GM23338 (cell line): ENCODE results near the gene NAPB. TPM values are rescaled to one million over a fixed set of nuclear protein-coding genes. Genes with fewer than 3 reads are reported as not detected.

ENCODE experiments used
- ATAC-seq: fragments of 200-7000 bp; cut with Tn5 transposase; 3 replicates; pipeline ENCODE4 v1.9.1; 2020
- DNase-seq: peaks from one replicate; pipeline ENCODE4 v3.0.0-alpha.2; 2015; ENCODE audit warnings: low spot score
- H2AFZ ChIP-seq: fragments of 200-600 bp; sonication (generic); 2 replicates; pipeline ENCODE4 v1.8.0; 2016; ENCODE audit warnings: antibody characterized with exemption, mild to moderate bottlenecking, moderate library complexity
- H3F3A ChIP-seq: fragments of 200-600 bp; sonication (generic); replicated peaks from 2 replicates; pipeline ENCODE4 v1.8.0; 2017; ENCODE audit warnings: antibody characterized with exemption, mixed run types, low read depth
- H3K27ac ChIP-seq: fragments of 200-600 bp; sonication (generic); 2 replicates; pipeline ENCODE4 v1.6.1; 2016; ENCODE audit warnings: low read depth
- H3K27me3 ChIP-seq: fragments of 200-600 bp; sonication (generic); 2 replicates; pipeline ENCODE4 v1.8.0; 2016; ENCODE audit warnings: mild to moderate bottlenecking, mixed run types, moderate library complexity; ENCODE audit not compliant: insufficient read depth
- H3K36me3 ChIP-seq: fragments of 200-600 bp; sonication (generic); 2 replicates; pipeline ENCODE4 v1.8.0; 2016; ENCODE audit warnings: mild to moderate bottlenecking; ENCODE audit not compliant: insufficient read depth
- H3K4me1 ChIP-seq: fragments of 200-600 bp; sonication (generic); 2 replicates; pipeline ENCODE4 v1.8.0; 2016; ENCODE audit warnings: mild to moderate bottlenecking, moderate library complexity; ENCODE audit not compliant: insufficient read depth
- H3K4me2 ChIP-seq: fragments of 200-600 bp; sonication (generic); 2 replicates; pipeline ENCODE4 v1.7.1; 2017; ENCODE audit warnings: mixed run types
- H3K4me3 ChIP-seq: fragments of 200-600 bp; sonication (generic); 2 replicates; pipeline ENCODE4 v1.6.1; 2016; ENCODE audit warnings: mixed run types
- H3K79me2 ChIP-seq: fragments of 200-600 bp; sonication (generic); replicated peaks from 2 replicates; pipeline ENCODE4 v1.8.0; 2017; ENCODE audit warnings: mild to moderate bottlenecking; ENCODE audit not compliant: insufficient read depth
- H3K9me2 ChIP-seq: fragments of 200-600 bp; sonication (generic); 2 replicates; pipeline ENCODE4 v1.8.0; 2017; ENCODE audit not compliant: insufficient read depth
- H4K20me1 ChIP-seq: fragments of 200-600 bp; sonication (generic); replicated peaks from 2 replicates; pipeline ENCODE4 v1.8.0; 2017; ENCODE audit warnings: mild to moderate bottlenecking; ENCODE audit not compliant: insufficient read depth
- H3K27ac Mint-ChIP-seq: 2 replicates; pipeline ENCODE4 v1.8.0; 2020; ENCODE audit warnings: inconsistent platforms, mild to moderate bottlenecking, moderate library complexity, mixed read lengths
- H3K27me3 Mint-ChIP-seq: 3 replicates; pipeline ENCODE4 v1.8.0; 2022; ENCODE audit warnings: low read depth, mild to moderate bottlenecking, moderate library complexity, mixed read lengths, inconsistent platforms; ENCODE audit not compliant: insufficient read depth, poor library complexity
- H3K36me3 Mint-ChIP-seq: 3 replicates; pipeline ENCODE4 v1.8.0; 2021; ENCODE audit warnings: low read depth, mild to moderate bottlenecking, inconsistent platforms, moderate library complexity, mixed read lengths
- H3K4me1 Mint-ChIP-seq: 3 replicates; pipeline ENCODE4 v1.8.0; 2020; ENCODE audit warnings: mild to moderate bottlenecking, inconsistent platforms, mixed read lengths
- H3K4me3 Mint-ChIP-seq: 3 replicates; pipeline ENCODE4 v1.8.0; 2021; ENCODE audit warnings: moderate library complexity, mild to moderate bottlenecking, inconsistent platforms, mixed read lengths
- H3K9me3 Mint-ChIP-seq: 3 replicates; pipeline ENCODE4 v1.8.0; 2020; ENCODE audit warnings: moderate library complexity, mild to moderate bottlenecking, inconsistent platforms, mixed read lengths
- CREB1 ChIP-seq: fragments of 250-450 bp; sonication (Bioruptor Pico); IDR thresholded peaks from 2 replicates; pipeline ENCODE4 v1.5.0; 2020; ENCODE audit warnings: low read depth, mild to moderate bottlenecking, moderate library complexity
- EZH2phosphoT487 ChIP-seq: fragments of 200-600 bp; sonication (generic); IDR thresholded peaks from one replicate; pipeline ENCODE4 v1.8.1; 2018; ENCODE audit warnings: antibody characterized with exemption; ENCODE audit not compliant: unreplicated experiment
- NANOG ChIP-seq: IDR thresholded peaks from 2 replicates; pipeline ENCODE4 v1.6.1; 2016; ENCODE audit warnings: antibody characterized with exemption, borderline replicate concordance
- POLR2AphosphoS5 ChIP-seq: IDR thresholded peaks from 2 replicates; pipeline ENCODE4 v1.6.1; 2016; ENCODE audit warnings: antibody characterized with exemption, low read depth
- REST ChIP-seq: IDR thresholded peaks from one replicate; pipeline ENCODE4 v1.6.1; 2018; ENCODE audit warnings: antibody characterized with exemption; ENCODE audit not compliant: unreplicated experiment
- ZNF114 ChIP-seq: fragments of 250-450 bp; sonication (Bioruptor Pico); IDR thresholded peaks from 2 replicates; pipeline ENCODE4 v1.5.0; 2020; ENCODE audit warnings: mild to moderate bottlenecking, moderate library complexity
- ZNF331 ChIP-seq: fragments of 250-450 bp; sonication (Bioruptor Pico); IDR thresholded peaks from 2 replicates; pipeline ENCODE4 v1.5.0; 2020; ENCODE audit warnings: low read depth, mild to moderate bottlenecking, moderate library complexity
- ZNF462 ChIP-seq: fragments of 250-450 bp; sonication (Bioruptor Pico); IDR thresholded peaks from 2 replicates; pipeline ENCODE4 v1.5.0; 2020; ENCODE audit warnings: mild to moderate bottlenecking, moderate library complexity
- polyA plus RNA-seq: library from polyadenylated mRNA; unstranded; fragments of >200 nt; fragmentation: Nextera tagmentation; extraction: Ambion mirVana; gene quantifications from 2 replicates; pipeline ENCODE4 v1.2.1, GENCODE V29; 2016
- total RNA-seq: library from RNA; depleted of rRNA; stranded (reverse); fragments of >200 nt; shearing (Covaris generic); gene quantifications from 2 replicates; pipeline ENCODE4 v1.2.3, GENCODE V29; 2014
- TF ChIP-seq, protein P1 (sequence below): IDR thresholded peaks from 2 replicates; pipeline ENCODE4 v1.6.1; 2016; ENCODE audit warnings: antibody characterized with exemption

The NAPB gene
- total and polyA plus RNA-seq, 2 experiments from 2014 or later: 7.3 to 18.1 TPM

DNA sequence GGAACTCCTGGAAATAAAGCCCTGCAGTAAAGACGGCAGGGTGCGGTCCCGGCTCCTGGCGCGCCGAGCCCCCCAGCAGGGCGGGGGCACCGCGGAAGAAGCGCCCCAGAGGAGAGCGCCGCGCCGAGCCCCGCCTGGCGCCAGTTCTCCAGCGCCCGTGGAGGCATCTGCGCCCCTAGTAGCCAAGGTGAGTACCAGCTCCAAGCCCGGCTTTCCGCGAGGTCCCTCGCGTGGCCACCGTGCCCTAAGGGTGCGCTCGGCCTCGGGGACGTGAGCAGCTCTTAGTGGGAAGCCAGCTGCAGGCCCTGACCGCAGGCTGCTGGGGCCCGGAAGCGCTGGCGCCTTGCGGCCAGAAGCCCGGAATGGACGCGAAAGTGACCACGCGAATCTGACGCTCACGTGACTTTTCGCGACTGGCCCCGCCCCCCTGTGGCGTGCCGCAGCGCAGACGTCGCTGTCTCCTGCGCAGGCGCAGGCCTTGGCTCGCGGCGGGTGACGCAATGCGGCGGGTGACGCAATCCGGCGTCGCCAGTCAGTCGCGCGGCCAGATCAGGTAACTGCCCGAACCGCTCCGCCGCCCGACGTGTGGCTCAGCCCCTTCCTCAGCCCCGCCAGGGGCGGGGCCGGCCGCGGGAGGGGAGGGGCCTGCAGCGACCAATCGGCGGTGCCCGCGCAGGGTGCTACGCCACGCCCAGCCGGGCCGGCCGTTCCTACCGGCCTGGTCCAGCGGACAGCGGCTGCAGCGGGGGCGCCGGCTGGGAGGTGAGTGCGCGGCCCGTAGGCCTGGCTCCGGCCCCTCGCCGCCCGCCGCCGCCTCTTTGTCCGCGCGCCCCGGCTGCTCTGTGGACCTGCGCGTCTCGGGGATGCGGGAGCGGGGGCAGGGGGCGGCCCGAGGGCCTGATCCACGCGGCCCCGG lies 59.6 kb downstream of the NAPB start, which contains the start of gene GZF1:
Gene GZF1, plus strand, starts transcription at position 707 of the 916 bp plus-strand sequence. CDS start 2,202 bp downstream, outside the sequence.
- Histone ChIP-seq H4K20me1 (peaks cover 17% of the 10 kb centered on the region), H3K27me3 (no peaks in the 10 kb centered on the region), H3K4me3 (peak within 1 kb of the TSS; percentile 95), H3K27ac (peak within 1 kb of the TSS; percentile 94; the same call in 1 of the 2 replicates), H2AFZ (peak within 1 kb of the TSS; percentile 83), H3K4me1 (peaks cover 27% of the 10 kb centered on the region; the same call in 1 of the 2 replicates), H3K36me3 (no peaks in the 10 kb centered on the region), H3K9me2 (no peaks in the 10 kb centered on the region), H3K79me2 (peaks cover 36% of the 10 kb centered on the region), H3K4me2 (peak within 1 kb of the TSS; percentile 94), H3F3A (peaks cover 11% of the 10 kb centered on the region; the same call in 1 of the 2 replicates)
- Mint-ChIP-seq H3K27ac (peak within 1 kb of the TSS; percentile 96), H3K9me3 (no peaks in the 10 kb centered on the region), H3K36me3 (peaks cover 21% of the 10 kb centered on the region), H3K4me3 (peak within 1 kb of the TSS; percentile 90), H3K4me1 (peaks cover 39% of the 10 kb centered on the region), H3K27me3 (peaks cover 23% of the 10 kb centered on the region)
- TF ChIP-seq ZNF331 (CRISPR knock-in tag) (no peak), POLR2AphosphoS5 (peak; percentile 84), CREB1 (peak; percentile 98)
- TF ChIP-seq, protein P1, sequence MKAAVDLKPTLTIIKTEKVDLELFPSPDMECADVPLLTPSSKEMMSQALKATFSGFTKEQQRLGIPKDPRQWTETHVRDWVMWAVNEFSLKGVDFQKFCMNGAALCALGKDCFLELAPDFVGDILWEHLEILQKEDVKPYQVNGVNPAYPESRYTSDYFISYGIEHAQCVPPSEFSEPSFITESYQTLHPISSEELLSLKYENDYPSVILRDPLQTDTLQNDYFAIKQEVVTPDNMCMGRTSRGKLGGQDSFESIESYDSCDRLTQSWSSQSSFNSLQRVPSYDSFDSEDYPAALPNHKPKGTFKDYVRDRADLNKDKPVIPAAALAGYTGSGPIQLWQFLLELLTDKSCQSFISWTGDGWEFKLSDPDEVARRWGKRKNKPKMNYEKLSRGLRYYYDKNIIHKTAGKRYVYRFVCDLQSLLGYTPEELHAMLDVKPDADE: peak; percentile 47; the same call in 1 of the 2 replicates
- DNase-seq (peak; percentile 97), ATAC-seq (peak; percentile 73)

GRCh38 chr20:23361119-23361475 lies 60.2 kb downstream of the NAPB start:
- peak overlapping the region; percentile 83; the same call in 1 of the 2 replicates for H2AFZ ChIP-seq
- TF ChIP-seq EZH2phosphoT487 (no peak), ZNF331 (CRISPR knock-in tag) (no peak), NANOG (no peak), ZNF114 (CRISPR knock-in tag) (no peak), ZNF462 (CRISPR knock-in tag) (no peak), REST (no peak)

More at GRCh38 chr20:23361119-23361475, 60.2 kb downstream of the NAPB start:
- ATAC-seq (no peak), DNase-seq (peak; percentile 23)
- H3K27me3 Mint-ChIP-seq: peaks cover 23% of the 10 kb centered on the region
- H3K4me1 Mint-ChIP-seq: peaks cover 39% of the 10 kb centered on the region
- Histone ChIP-seq H3K9me2 (no peaks in the 10 kb centered on the region), H3K27ac (peak overlapping the region; percentile 94; the same call in 1 of the 2 replicates), H3K4me1 (peaks cover 34% of the 10 kb centered on the region; the same call in 1 of the 2 replicates), H4K20me1 (peaks cover 11% of the 10 kb centered on the region), H3F3A (peaks cover 11% of the 10 kb centered on the region; the same call in 1 of the 2 replicates), H3K4me2 (peak overlapping the region; percentile 81), H3K27me3 (no peaks in the 10 kb centered on the region), H3K4me3 (peak overlapping the region; percentile 95), H3K36me3 (no peaks in the 10 kb centered on the region), H3K79me2 (peaks cover 30% of the 10 kb centered on the region)
- H3K9me3 Mint-ChIP-seq: no peaks in the 10 kb centered on the region
- H3K4me3 Mint-ChIP-seq: peak overlapping the region; percentile 88
- peak overlapping the region; percentile 96 for H3K27ac Mint-ChIP-seq
- H3K36me3 Mint-ChIP-seq: peaks cover 18% of the 10 kb centered on the region
